A549 (cell line): ENCODE data around the gene RORB.

Experiments used
- CEBPB ChIP-seq, 2 experiments: fragments of >200 bp in 1 of 2; sonication (Bioruptor Twin) in 1 of 2; formaldehyde crosslinking in 1 of 2; IDR thresholded peaks; 2 replicates each; pipeline ENCODE4 v1.6.1; 2012 to 2016
- CHD2 ChIP-seq: fragments of 150-350 bp; IDR thresholded peaks from 2 replicates; pipeline ENCODE4 v1.6.1; 2014; ENCODE audit warnings: low read length; ENCODE audit not compliant: partially characterized antibody
- EP300 ChIP-seq, 2 experiments: fragments of >200 bp; sonication (Bioruptor Twin); formaldehyde crosslinking; IDR thresholded peaks; 2 replicates in 1 of 2; 3 replicates in 1 of 2; pipeline ENCODE4 v1.6.1; 2016 to 2017
- MAZ ChIP-seq: fragments of 150-350 bp; IDR thresholded peaks from 2 replicates; pipeline ENCODE4 v1.6.1; 2014; ENCODE audit warnings: antibody characterized with exemption, low read depth, low read length, borderline replicate concordance
- POLR2A ChIP-seq: IDR thresholded peaks from 2 replicates; pipeline ENCODE4 v1.6.1; 2012; ENCODE audit warnings: mild to moderate bottlenecking, low read length
- RNF2 ChIP-seq: fragments of 200-600 bp; sonication (generic); IDR thresholded peaks from 2 replicates; pipeline ENCODE4 v1.6.1; 2016; ENCODE audit warnings: low read depth, mild to moderate bottlenecking, antibody characterized with exemption, moderate library complexity, borderline replicate concordance
- SREBF2 ChIP-seq: fragments of 450-650 bp; IDR thresholded peaks from 2 replicates; pipeline ENCODE4 v1.6.1; 2014; ENCODE audit warnings: mild to moderate bottlenecking, moderate library complexity
- TF ChIP-seq, protein P1 (sequence below): fragments of 250-450 bp; sonication (Bioruptor Pico); IDR thresholded peaks from 2 replicates; pipeline ENCODE4 v1.5.0; 2021; ENCODE audit warnings: mild to moderate bottlenecking, moderate library complexity, borderline replicate concordance
- TF ChIP-seq, protein P2 (sequence below): fragments of >200 bp; sonication (Bioruptor Twin); formaldehyde crosslinking; IDR thresholded peaks from 3 replicates; pipeline ENCODE4 v1.5.1; 2016
- TF ChIP-seq, protein P3 (sequence below): IDR thresholded peaks from 2 replicates; pipeline ENCODE4 v1.6.1; 2012
- TF ChIP-seq, protein P4 (sequence below): fragments of 450-650 bp; IDR thresholded peaks from 2 replicates; pipeline ENCODE4 v1.6.1; 2014; ENCODE audit warnings: antibody characterized with exemption

DNA sequence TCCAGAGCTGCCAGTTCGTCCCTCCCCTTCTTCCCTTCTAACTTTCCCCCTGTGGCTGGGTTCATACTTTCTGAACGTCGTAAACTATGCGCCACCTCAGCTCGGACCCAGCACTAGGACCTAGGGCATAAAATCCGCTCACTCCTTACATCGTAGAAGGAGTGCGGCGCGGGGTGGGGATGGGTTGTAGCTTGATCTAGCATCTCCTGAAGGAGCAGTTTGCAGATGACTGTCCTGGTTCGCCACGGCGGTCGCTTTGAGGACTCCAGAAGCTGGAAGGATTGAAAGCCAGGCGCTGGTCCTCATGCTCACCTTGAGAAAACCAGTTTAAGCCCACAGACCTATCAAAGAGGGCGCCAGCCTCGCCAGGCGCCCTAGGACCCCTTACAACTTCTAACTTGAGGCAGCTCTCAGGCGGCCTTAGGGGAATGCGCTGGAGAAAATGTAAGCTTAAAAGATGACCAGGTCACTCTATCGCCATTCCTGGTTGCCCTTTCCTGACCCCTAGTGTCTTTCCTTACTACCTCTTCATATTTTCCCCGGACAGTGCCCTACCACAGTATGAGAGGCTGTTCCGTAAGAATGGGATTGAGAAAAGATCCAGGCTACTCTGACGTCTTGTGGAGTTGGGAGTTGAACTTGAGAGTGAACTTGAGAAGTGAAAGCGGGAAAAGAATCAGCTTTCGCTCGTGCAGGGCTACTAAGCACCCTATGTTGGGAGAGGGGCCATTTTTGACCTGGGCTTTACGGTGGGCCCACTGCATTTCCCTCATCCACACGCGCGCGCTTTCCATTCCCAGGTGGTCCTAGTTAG is 2.8 kb downstream of the RORB start:
- TF ChIP-seq SREBF2 = no peak
- TF ChIP-seq, protein P1, sequence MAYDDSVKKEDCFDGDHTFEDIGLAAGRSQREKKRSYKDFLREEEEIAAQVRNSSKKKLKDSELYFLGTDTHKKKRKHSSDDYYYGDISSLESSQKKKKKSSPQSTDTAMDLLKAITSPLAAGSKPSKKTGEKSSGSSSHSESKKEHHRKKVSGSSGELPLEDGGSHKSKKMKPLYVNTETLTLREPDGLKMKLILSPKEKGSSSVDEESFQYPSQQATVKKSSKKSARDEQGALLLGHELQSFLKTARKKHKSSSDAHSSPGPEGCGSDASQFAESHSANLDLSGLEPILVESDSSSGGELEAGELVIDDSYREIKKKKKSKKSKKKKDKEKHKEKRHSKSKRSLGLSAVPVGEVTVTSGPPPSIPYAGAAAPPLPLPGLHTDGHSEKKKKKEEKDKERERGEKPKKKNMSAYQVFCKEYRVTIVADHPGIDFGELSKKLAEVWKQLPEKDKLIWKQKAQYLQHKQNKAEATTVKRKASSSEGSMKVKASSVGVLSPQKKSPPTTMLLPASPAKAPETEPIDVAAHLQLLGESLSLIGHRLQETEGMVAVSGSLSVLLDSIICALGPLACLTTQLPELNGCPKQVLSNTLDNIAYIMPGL = no peak
- TF ChIP-seq, protein P2, sequence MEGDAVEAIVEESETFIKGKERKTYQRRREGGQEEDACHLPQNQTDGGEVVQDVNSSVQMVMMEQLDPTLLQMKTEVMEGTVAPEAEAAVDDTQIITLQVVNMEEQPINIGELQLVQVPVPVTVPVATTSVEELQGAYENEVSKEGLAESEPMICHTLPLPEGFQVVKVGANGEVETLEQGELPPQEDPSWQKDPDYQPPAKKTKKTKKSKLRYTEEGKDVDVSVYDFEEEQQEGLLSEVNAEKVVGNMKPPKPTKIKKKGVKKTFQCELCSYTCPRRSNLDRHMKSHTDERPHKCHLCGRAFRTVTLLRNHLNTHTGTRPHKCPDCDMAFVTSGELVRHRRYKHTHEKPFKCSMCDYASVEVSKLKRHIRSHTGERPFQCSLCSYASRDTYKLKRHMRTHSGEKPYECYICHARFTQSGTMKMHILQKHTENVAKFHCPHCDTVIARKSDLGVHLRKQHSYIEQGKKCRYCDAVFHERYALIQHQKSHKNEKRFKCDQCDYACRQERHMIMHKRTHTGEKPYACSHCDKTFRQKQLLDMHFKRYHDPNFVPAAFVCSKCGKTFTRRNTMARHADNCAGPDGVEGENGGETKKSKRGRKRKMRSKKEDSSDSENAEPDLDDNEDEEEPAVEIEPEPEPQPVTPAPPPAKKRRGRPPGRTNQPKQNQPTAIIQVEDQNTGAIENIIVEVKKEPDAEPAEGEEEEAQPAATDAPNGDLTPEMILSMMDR = no peak
- no peak for TF ChIP-seq CEBPB (IDR thresholded peaks at IDR 0.05)
- no peak for TF ChIP-seq RNF2
- TF ChIP-seq, protein P3, sequence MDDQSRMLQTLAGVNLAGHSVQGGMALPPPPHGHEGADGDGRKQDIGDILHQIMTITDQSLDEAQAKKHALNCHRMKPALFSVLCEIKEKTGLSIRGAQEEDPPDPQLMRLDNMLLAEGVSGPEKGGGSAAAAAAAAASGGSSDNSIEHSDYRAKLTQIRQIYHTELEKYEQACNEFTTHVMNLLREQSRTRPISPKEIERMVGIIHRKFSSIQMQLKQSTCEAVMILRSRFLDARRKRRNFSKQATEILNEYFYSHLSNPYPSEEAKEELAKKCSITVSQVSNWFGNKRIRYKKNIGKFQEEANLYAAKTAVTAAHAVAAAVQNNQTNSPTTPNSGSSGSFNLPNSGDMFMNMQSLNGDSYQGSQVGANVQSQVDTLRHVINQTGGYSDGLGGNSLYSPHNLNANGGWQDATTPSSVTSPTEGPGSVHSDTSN = no peak
- no peak for TF ChIP-seq EP300 (IDR thresholded peaks at IDR 0.05)
- no peak for TF ChIP-seq MAZ
- TF ChIP-seq, protein P4, sequence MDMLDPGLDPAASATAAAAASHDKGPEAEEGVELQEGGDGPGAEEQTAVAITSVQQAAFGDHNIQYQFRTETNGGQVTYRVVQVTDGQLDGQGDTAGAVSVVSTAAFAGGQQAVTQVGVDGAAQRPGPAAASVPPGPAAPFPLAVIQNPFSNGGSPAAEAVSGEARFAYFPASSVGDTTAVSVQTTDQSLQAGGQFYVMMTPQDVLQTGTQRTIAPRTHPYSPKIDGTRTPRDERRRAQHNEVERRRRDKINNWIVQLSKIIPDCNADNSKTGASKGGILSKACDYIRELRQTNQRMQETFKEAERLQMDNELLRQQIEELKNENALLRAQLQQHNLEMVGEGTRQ = no peak
- no peak for TF ChIP-seq POLR2A
- no peak for TF ChIP-seq CHD2
